NCI-H2227 (cell line): ENCODE data around the gene AKAP8L.

Experiments
- DNase-seq: peaks from one replicate; lab custom pipeline; 2025; ENCODE audit not compliant: unreplicated experiment; lab: John Stamatoyannopoulos, UW

Gene AKAP8L, protein sequence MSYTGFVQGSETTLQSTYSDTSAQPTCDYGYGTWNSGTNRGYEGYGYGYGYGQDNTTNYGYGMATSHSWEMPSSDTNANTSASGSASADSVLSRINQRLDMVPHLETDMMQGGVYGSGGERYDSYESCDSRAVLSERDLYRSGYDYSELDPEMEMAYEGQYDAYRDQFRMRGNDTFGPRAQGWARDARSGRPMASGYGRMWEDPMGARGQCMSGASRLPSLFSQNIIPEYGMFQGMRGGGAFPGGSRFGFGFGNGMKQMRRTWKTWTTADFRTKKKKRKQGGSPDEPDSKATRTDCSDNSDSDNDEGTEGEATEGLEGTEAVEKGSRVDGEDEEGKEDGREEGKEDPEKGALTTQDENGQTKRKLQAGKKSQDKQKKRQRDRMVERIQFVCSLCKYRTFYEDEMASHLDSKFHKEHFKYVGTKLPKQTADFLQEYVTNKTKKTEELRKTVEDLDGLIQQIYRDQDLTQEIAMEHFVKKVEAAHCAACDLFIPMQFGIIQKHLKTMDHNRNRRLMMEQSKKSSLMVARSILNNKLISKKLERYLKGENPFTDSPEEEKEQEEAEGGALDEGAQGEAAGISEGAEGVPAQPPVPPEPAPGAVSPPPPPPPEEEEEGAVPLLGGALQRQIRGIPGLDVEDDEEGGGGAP

DNA sequence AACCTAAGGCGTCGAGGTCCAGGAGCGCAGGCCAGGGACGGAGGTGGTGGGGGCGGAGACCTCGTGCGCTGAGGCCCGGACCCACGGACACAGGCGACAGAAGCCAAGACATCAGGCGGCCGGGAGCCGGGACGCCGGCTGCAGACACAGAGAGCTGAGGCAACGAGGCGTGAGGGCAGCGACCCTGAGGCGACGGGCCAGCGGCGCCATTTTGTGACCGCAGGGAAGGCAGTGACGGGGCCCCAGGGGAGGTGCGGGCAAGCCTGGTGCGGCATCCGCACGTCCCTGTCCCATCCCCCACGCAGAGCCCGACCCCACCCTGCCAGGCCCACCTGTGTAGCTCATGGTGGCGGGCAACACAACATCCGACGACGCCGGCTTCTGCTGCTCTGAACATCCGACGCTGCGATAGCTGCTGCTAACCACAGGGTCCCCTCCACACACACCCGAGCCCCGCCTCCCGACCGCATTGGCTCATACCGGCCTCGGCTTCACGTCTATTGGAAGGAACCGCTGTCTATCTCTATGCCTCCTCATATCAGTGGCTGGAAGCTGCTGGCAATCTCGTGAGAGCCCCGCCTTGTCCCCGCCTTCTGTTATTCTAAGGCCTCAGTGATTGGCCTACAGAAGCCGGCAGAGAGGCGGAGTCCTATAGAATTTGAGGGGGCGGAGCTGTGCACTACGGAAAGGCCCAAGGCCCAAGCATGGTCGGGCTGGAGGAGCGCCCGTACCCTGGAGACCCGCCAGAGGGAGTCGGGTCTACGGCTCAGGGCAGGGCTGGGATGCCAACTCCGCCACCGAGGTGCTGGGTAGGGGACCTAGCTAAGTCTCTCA, at the start of gene AKAP8L:
TSS of gene AKAP8L (minus strand) at position 410 of the 834 bp plus-strand sequence. CDS start at position 345, 65 bp downstream.
- peak; percentile 98 for DNase-seq

DNA sequence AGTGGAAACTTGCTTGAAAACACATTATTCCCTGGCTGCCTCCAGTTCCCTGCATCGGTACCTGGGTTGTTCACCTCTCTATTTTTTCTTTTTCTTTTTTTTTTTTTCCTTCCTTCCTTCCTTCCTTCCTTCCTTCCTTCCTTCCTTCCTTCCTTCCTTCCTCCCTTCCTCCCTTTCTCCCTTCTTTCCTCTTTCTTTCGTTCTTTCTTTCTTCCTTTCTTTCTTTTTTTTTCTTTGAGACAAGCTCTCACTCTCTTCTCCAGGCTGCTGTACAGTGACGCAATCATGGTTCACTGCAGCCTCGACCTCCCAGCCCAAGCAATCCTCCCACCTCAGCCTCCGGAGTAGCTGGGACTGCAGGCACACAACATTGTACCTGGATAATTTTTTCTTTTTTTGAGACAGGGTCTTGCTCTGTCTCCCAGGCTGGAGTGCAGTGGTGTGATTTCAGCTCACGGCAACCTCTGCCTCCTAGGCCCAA, 49.0 kb upstream of the AKAP8L start:
- DNase-seq, result no peak

DNA sequence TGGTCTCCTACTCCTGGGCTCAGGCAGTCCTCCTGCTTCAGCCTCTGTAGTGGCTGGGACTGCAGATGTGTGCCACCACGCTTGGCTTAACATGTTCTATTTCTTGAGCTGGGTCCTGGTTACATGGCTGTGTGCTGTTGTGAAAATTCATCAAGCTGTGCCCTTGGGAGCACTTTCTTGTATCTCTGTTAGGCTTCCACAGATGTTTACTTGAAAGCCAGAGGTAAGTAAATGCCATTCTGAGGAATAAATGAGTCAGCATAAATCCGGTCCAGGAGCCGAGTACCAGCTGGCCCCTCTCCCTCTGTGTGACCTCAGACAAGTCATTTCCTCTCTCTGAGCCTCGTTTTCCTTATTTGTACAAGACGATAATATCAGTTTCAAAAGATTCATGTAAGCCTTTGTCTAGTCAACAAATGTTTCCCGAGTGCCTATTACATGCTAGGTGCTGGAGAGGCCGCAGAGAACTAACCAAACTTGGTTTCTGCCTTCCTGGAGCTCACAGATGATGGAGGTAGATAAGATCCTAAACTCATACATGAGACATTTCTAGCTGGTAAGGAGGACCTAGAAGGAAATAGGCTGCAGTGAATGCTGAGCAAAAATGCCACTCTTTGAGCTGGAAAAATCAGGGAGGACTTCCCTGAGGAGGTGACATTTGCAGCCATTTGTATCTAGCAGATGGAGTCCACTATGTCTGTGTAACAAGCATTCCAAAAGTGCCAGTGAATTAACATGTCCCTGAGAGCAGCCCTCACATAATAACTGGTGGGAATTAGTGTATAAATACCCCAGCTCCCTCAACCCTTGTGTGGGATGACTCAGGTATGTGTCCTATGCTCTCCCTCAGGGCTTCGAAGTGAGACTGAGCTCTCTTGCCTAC, 48.3 kb upstream of the AKAP8L start:
- no peak for DNase-seq

DNA sequence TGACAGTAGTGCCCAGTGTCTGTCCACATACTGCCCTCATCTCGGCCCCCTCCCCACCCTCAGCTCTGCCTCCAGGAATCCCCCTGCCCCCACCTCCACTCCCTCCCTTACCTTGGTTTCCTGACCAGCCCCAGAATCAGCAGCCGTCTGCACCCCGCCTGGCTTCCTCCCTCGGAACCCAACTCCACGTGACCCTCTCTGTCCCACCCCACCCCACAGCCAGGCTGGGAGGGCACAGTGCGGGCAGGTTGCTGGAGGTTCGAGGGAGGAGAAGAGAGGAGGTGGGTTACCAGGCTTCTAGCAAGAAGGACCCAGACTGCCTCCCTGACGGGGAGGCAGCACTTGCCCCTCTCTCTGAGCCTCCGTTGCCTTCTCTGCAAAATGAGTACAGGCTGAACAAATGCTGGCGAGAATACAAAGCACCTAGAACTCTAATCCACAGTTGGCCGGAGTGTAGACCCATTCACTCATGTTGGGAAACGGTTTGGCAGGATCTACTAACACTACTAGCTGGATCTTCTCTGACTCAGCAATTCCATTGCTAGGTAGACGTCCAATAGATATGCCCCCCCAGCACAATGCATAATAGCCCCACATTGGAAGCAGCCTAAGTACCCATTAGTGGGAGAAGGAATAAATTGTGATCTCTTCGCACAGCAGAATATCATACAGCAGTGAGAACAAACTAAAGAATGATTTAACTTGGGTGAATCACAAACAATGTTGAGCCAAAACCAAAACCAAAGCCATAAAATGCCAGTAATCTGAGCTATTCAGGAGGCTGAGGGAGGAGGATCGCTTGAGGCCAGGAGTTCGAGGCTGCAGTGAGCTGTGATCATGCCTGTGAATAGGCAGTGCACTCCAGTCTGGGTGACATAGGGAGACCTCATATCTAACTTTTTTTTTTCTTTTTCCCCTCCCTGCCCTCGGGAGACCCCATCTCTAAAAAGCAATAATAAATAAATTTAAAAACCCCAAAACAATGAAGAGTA, 45.9 kb upstream of the AKAP8L start, which contains the start of gene RASAL3:
TSS of gene RASAL3 (minus strand) at position 151 of the 992 bp plus-strand sequence. CDS start 186 bp downstream, outside the sequence.
- no peak for DNase-seq

DNA sequence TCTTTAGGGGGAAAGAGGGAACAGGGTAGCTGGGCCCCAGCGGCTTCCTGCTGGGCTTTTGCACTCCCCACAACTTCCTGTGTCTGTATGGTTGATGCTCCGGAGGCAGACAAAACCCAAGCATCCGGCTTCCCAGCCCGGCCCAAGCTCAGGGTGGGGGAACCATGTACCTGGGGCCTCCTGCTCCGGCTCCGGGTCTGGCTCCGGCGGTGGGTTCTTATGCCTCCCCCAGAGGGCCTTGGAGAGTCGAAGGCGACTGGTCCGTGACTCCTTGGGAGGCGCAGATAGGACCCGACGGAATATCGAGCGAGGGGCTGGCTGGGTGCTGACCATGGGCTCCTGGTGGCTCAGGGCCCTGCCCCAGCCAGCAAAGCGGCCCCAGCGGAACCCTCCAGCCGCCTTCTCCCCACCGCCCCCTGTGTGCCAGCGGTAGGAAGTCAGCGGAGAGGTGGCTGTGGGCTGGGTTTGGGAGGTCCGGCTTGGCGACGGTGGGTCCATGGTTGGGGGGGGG, 45.1 kb upstream of the AKAP8L start:
- DNase-seq, result no peak

DNA sequence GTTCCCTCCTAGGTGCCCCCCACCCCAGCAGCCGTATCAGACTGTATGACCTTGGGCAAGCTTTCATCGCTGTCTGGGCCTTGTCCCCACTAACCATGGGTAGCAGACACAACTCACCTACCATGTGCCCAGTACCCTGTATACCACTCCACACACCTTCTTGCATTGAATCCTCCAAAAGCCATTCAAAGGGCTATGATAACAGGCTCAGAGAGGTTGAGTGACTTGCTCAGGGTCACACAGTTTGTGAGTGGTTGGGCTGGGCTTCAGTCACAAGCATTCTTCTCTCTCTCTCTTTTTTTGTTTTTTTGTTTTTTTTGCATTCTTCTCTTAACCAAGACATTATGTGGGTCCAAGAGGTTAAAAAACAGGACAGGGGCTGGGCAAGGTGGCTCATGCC, 42.9 kb upstream of the AKAP8L start:
- no peak for DNase-seq

DNA sequence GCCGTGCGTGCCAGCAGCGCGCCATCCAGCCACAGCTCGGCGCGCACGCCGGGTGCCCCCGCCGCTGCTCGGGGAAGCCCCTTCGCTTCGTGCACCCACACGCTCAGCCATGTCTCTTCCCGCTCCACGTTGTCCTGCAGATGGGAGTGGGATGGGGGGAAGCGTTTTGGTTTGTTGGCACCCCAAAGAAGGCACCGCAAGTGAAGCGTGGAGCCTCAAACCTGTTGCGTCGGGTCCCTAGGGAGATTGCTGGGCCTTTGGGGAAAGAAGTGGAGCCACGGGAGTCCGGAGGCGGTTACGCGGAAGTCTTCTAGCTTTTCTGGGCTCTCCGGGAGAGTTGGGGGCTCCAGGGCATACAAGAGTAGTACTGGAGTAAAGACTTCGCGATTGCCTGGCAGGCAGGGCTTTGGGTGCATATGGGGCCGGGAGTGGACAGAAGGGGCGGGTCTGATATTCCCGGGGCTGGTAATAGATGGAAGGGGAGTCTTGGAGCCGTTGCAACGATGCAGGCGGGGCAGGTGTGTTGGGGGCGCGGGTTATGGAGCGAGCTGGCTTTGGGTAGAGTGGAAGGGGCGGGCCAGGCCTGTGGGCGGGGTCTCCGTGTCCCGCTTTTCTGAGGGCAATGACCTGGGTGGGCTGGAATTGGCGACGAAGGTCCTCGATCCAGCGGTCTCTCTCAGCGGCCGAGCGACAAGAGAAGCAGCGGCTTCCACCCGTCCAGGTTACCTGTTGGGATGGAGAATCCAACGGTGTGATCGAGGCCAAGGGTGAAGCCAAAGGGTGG, 39.1 kb upstream of the AKAP8L start:
- no peak for DNase-seq

DNA sequence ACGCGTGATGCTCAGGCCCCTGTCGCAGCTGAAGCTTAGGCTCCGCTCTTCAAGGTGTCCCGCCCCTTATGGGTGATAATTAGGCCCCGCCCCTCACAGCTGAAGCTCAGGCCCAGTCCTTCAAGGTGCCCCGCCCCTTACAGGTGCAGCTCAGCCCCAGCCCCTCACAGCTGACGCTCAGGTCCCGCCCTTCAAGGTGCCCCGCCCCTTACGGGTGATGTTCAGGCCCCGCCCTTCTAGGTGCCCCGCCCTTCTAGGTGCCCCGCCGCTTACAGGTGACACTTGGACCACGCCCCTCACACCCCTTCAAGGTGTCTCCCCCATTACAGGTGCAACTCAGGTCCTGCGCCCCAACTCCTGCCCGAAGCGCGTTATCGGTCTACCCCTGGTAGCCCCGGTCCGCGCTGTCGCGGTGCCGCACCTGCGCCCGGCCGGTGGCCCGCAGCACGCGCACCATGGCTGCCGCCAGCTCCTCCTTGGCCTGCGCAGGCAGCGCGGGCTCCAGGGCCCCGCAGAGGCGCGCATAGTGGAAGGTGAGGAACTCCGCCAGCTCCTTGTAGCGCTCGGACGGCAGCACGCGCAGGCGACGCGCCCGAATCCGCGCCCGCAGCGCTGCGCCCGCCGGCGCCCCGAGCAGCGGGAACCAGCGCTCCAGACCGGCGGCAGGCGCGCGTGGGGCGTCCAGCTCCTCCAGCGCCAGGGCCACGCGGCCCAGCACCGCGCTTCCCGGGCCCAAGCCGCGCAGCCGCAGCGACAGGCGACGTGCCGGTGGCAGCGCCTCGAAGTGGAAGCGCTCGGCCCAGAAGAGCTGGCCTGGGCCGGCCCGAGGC, 38.3 kb upstream of the AKAP8L start:
- DNase-seq, result peak; percentile 20

DNA sequence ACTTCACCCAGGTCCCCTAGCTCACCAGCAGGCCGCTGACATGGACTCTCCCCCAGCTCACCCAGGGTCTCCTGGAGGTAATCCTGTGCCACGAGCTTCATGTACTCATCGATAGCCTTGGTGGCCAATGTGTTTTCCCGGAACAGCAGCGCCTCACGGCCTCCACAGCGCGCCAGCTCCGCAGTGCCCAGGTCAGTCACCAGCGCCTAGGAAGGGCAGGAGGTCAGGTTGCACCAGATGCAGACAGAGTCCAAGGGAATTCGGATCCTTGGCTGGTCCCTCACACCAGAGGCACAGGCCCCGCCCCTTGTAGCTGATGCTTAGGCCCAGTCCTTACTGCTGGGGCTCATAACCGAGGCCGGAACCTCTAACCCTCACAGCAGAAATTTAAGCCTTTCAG, 37.7 kb upstream of the AKAP8L start:
- DNase-seq, result no peak

DNA sequence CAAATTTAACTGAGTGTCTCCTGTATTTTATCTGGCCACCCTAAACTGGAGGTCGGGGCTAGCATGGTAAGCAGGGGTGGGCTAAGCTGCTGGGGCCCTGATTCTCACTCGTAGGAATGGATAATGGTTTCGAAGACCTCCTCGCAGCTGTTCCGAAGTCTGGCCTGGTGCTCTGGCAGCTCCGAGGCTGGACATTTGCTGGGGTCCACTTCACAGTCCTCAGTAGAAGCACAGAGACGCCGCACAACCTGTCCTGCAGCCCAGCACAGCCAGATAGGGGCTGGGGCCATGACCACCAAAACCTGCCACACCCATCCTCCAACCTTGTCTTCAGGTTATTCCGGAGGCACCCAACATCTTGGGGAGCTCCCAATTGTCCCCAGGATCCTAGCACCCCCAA, 37.2 kb upstream of the AKAP8L start:
- DNase-seq, result no peak

DNA sequence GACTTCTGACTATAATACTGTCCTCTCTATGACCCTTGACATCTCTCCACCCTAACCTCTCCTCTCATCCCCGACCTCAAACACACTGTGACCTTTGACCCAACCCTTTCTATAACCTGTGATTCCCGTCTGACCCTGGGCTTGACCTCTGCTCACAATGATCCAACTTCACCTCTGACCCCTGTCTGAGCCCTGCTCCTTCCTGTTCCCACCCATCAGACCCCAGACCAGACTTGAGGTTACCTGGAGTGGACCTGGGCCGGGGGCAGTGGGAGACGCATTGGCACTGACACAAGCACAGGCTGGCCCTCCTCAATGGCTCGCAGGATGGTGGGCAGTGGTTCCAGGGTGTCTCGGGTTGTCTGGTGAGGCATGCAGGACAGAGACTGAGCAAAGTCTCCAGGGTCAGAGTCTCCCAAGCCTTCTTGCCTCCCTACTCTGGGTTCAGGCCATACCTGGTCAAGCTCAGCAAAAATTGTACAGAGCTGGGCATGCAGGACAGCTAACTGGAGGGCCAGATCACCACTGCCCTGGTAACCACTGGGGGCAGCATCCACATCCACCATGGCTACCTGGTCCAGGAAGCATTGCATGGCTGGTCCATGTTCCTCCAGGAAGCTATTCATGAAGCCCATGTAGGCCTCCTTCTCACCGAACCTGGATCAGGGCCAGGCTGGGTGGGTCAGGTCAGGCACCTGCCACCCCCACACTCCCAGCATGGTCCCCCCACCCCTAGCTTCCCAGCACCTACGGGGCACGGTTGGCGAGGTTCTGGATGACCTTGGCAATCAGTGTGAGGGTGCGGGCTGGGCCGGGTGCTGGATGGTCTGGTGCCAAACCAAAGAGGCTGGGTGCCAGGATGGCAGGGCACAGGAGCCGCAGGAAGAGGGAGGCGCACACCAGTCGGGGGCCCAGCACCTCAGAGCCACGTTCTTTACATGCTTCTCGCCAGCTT, 35.4 kb upstream of the AKAP8L start:
- DNase-seq, result no peak

DNA sequence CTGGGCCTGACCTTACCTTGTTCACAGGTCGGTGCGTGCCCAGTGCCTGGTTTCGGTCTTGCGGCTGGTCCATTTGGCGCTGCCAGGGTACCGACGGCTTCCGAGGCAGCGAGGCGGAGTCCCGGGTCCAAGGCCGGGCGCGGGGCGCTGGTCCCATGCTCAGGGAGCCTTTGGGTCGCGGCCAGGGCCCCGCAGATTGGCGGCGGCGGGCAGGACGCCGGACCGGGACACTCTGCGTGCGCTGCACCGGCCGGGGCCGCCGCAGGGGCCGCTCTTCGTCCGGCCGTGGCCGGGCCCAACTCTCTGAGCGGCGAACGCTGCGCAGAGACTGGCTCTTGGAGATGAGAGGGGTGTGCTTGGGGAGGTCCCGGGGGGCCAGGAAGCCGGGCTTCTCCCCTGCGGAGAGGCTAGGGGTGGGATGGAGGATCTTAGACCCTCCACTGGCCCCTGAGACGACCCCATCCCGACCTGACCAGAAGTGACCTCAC, 34.3 kb upstream of the AKAP8L start:
- no peak for DNase-seq

DNA sequence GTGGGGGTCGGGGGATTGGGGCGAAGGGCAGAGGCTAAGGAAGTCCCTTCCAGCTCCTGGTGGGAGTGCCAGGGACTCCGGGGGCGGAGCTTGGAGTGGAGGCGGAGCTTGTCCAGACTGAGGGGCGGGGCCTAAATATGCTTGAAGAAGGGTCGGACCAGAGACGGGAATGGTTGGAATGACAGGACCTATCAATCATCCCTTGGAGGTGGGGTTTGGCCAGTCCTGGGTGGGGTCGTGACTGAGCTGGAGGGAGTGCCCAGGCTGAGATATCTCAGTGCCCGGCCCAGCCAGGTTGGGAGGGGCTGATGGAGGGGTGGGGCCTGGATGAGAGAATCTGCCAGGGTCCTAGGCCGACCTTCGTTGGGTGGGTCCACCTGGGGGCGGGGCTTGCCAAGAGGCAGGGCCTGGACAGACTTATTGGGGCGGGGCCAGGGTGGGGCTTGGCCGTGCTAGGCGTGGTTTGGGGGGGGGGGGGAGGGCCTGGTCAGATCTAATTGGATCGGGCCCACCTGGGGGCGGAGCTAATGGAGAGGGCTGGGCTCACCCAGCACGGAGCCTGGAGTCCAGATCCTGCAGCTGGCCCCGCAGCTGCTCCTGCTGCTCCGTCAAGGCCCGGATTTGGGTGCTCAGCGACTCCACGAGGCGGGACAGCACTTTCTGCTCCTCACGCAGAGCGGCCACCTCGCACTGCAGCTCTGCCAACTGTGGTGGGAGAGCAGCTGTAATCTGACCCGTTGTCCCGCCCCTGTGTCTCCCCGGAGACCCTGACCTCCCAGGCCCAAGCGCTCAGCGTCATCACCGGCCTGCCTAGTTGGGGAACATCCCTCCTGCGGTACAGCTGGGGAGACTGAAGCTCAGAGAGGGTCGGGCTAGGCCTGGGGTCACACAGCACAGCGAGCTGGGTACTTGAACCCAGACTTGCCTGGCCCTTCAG, 33.6 kb upstream of the AKAP8L start:
- DNase-seq, result peak; percentile 61

DNA sequence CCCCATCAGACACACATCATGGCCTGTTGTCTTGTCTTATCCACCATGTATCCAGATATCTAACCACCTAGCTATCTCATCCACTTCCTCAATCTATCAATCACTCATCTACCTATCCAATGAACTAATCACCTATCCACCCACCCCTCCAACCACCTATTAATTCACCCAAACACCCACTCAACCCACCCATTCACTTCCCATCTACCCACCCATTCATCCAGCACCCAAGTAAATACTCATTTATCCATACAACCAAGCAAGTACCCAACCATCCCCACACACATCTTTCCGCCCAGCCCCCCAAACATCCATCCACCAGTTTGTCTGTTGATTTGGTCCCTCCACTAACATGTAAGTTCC, 31.7 kb upstream of the AKAP8L start:
- no peak for DNase-seq
